ENCODE data around the gene GRM8.

The GRM8 gene

DNA sequence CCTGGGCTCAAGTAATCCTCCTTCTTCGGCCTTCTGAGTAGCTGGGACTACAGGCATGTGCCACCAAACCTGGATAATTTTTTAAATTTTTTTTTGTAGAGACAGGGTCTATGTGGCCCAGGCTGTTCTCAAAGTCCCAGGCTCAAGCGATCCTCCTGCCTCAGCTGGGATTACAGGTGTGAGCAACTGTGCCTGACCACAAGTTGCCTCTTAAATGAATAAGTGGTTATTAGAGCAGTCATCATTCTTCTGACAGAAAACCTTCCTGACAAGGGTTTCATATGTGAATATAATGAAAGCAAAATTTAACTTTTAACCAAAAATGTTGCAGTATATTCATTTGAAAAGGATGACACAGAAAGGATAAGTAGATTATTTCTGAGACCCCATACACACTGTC, 532.5 kb downstream of the GRM8 start:
- ATAC-seq (ENCODE audit: insufficient read depth, low read depth), result peak; percentile 50
- DNase-seq, result peak; percentile 12

DNA sequence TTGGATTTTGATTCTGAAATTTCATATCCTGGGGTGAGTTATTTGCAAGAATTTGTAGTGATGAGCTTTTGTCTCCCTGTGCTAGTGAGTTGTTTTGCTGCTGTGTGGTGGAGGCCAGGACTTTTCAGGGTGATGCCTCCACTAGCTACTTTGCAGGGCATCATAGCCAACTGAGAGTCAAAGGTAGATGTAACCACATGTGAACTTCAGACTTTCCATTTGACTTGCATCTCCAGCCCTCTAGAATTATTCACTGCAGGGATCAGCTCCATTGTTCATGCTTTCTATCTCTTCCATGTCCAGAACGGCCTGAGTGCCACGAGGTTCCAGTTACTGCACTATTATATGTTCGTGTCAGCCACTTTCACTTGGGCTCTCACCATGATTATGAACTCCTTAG, 534.3 kb downstream of the GRM8 start:
- Histone ChIP-seq H3K27me3 (ENCODE audit: insufficient read depth, low read length, poor library complexity) (no peaks in the 10 kb centered on the region), H3K4me3 (ENCODE audit: low read depth in 1 of 2, low read length in 2 of 2) (no peak overlapping the region), H3K9me3 (ENCODE audit: insufficient read depth, low read length, severe bottlenecking) (no peaks in the 10 kb centered on the region), H3K4me2 (ENCODE audit: insufficient read depth, low read length) (no peak overlapping the region), H3K4me1 (ENCODE audit: insufficient read depth, low read length) (no peaks in the 10 kb centered on the region), H2AFZ (ENCODE audit: low read depth, low read length) (no peak overlapping the region), H4K20me1 (ENCODE audit: insufficient read depth, low read length) (no peaks in the 10 kb centered on the region), H3K79me2 (ENCODE audit: insufficient read depth, low read length) (no peaks in the 10 kb centered on the region), H3K9ac (ENCODE audit: low read depth, low read length) (no peak overlapping the region), H3K36me3 (ENCODE audit: insufficient read depth, low read length) (no peaks in the 10 kb centered on the region), H3K27ac (ENCODE audit: low read length) (no peak overlapping the region)
- DNase-seq (no peak), ATAC-seq (ENCODE audit: insufficient read depth, low read depth) (no peak)
- no peak for TF ChIP-seq EZH2 (IDR thresholded peaks at IDR 0.05; ENCODE audit: borderline replicate concordance, low read depth, low read length, severe bottlenecking)
- TF ChIP-seq, protein P1, sequence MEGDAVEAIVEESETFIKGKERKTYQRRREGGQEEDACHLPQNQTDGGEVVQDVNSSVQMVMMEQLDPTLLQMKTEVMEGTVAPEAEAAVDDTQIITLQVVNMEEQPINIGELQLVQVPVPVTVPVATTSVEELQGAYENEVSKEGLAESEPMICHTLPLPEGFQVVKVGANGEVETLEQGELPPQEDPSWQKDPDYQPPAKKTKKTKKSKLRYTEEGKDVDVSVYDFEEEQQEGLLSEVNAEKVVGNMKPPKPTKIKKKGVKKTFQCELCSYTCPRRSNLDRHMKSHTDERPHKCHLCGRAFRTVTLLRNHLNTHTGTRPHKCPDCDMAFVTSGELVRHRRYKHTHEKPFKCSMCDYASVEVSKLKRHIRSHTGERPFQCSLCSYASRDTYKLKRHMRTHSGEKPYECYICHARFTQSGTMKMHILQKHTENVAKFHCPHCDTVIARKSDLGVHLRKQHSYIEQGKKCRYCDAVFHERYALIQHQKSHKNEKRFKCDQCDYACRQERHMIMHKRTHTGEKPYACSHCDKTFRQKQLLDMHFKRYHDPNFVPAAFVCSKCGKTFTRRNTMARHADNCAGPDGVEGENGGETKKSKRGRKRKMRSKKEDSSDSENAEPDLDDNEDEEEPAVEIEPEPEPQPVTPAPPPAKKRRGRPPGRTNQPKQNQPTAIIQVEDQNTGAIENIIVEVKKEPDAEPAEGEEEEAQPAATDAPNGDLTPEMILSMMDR (IDR thresholded peaks at IDR 0.05; ENCODE audit: borderline replicate concordance, extremely low read depth, low read length, poor library complexity, severe bottlenecking), result no peak

More for the DNA sequence above, 532.5 kb downstream of the GRM8 start:
- Histone ChIP-seq H3K4me3 (ENCODE audit: low read depth in 1 of 2, low read length in 2 of 2) (no peak overlapping the region), H4K20me1 (ENCODE audit: insufficient read depth, low read length) (no peaks in the 10 kb centered on the region), H3K79me2 (ENCODE audit: insufficient read depth, low read length) (no peaks in the 10 kb centered on the region), H3K27ac (ENCODE audit: low read length) (no peak overlapping the region), H3K27me3 (ENCODE audit: insufficient read depth, low read length, poor library complexity) (no peaks in the 10 kb centered on the region), H3K36me3 (ENCODE audit: insufficient read depth, low read length) (no peaks in the 10 kb centered on the region), H3K4me2 (ENCODE audit: insufficient read depth, low read length) (no peak overlapping the region), H3K9ac (ENCODE audit: low read depth, low read length) (no peak overlapping the region), H3K4me1 (ENCODE audit: insufficient read depth, low read length) (no peaks in the 10 kb centered on the region), H3K9me3 (ENCODE audit: insufficient read depth, low read length, severe bottlenecking) (no peaks in the 10 kb centered on the region), H2AFZ (ENCODE audit: low read depth, low read length) (no peak overlapping the region)
- TF ChIP-seq, protein P1 (IDR thresholded peaks at IDR 0.05; ENCODE audit: borderline replicate concordance, extremely low read depth, low read length, poor library complexity, severe bottlenecking), result no peak
- TF ChIP-seq EZH2 (IDR thresholded peaks at IDR 0.05; ENCODE audit: borderline replicate concordance, low read depth, low read length, severe bottlenecking), result no peak

DNA sequence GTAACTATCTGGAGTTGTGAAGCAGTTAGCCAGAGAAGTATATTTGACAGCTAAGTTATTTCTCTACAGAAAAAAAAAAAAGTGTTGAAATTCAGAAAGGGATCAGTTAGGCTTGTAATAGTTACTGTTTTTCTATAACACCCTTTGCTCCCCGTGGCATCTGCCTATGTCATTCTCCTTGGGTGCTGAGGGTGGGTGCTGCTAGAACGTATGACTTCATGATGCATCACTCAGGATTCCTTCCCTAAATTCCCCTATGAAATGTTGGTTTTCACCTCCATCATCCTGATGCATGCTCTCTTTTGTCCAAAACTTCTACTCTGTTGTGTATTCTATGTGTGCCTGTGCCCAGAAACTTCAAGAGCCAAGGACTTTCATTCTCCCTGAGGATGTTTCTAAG, 536.4 kb downstream of the GRM8 start:
- H3K4me2 ChIP-seq (ENCODE audit: insufficient read depth, low read length), result no peak overlapping the region
- H3K36me3 ChIP-seq (ENCODE audit: insufficient read depth, low read length), result no peaks in the 10 kb centered on the region
- H3K79me2 ChIP-seq (ENCODE audit: insufficient read depth, low read length), result no peaks in the 10 kb centered on the region
- ATAC-seq (ENCODE audit: insufficient read depth, low read depth) (no peak), DNase-seq (no peak)
- no peak overlapping the region for H3K27ac ChIP-seq (ENCODE audit: low read length)
- H3K4me3 ChIP-seq (ENCODE audit: low read depth in 1 of 2, low read length in 2 of 2), result no peak overlapping the region
- H3K27me3 ChIP-seq (ENCODE audit: insufficient read depth, low read length, poor library complexity), result no peaks in the 10 kb centered on the region
- TF ChIP-seq, protein P1 (IDR thresholded peaks at IDR 0.05; ENCODE audit: borderline replicate concordance, extremely low read depth, low read length, poor library complexity, severe bottlenecking), result no peak
- TF ChIP-seq EZH2 (IDR thresholded peaks at IDR 0.05; ENCODE audit: borderline replicate concordance, low read depth, low read length, severe bottlenecking), result no peak
- H3K4me1 ChIP-seq (ENCODE audit: insufficient read depth, low read length), result no peaks in the 10 kb centered on the region
- H3K9ac ChIP-seq (ENCODE audit: low read depth, low read length), result no peak overlapping the region
- no peak overlapping the region for H2AFZ ChIP-seq (ENCODE audit: low read depth, low read length)
- H3K9me3 ChIP-seq (ENCODE audit: insufficient read depth, low read length, severe bottlenecking), result no peaks in the 10 kb centered on the region
- H4K20me1 ChIP-seq (ENCODE audit: insufficient read depth, low read length), result no peaks in the 10 kb centered on the region

DNA sequence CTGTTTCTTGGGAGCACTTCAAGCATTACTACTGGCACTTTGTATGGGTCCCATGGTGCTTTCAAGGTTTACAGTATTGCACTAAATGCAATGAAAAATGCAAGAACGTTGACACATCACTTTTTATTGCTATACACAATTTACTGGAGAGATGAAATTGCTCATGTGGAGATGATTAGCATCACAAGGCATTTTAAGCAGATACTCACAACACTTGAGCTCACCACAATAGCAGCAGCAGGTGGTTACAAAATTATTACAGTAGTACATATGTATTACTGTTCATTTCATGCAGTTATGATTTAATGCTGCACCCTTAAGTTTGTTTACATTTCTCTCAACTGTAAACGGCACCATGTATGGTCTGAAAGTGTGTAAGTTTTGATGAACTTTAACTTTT, 537.7 kb downstream of the GRM8 start:
- Histone ChIP-seq H3K79me2 (ENCODE audit: insufficient read depth, low read length) (no peaks in the 10 kb centered on the region), H3K27me3 (ENCODE audit: insufficient read depth, low read length, poor library complexity) (no peaks in the 10 kb centered on the region), H3K4me3 (ENCODE audit: low read depth in 1 of 2, low read length in 2 of 2) (no peak overlapping the region), H3K36me3 (ENCODE audit: insufficient read depth, low read length) (no peaks in the 10 kb centered on the region), H3K9me3 (ENCODE audit: insufficient read depth, low read length, severe bottlenecking) (no peaks in the 10 kb centered on the region), H3K4me1 (ENCODE audit: insufficient read depth, low read length) (no peaks in the 10 kb centered on the region), H4K20me1 (ENCODE audit: insufficient read depth, low read length) (no peaks in the 10 kb centered on the region), H2AFZ (ENCODE audit: low read depth, low read length) (no peak overlapping the region), H3K9ac (ENCODE audit: low read depth, low read length) (no peak overlapping the region), H3K27ac (ENCODE audit: low read length) (no peak overlapping the region), H3K4me2 (ENCODE audit: insufficient read depth, low read length) (no peak overlapping the region)
- DNase-seq (no peak), ATAC-seq (ENCODE audit: insufficient read depth, low read depth) (no peak)
- no peak for TF ChIP-seq EZH2 (IDR thresholded peaks at IDR 0.05; ENCODE audit: borderline replicate concordance, low read depth, low read length, severe bottlenecking)
- TF ChIP-seq, protein P1 (IDR thresholded peaks at IDR 0.05; ENCODE audit: borderline replicate concordance, extremely low read depth, low read length, poor library complexity, severe bottlenecking), result no peak

Data from DND-41 (cell line).